GDM1 (cell line): ENCODE results near the gene GORASP1.
"Not testable (repeated sequence)": the region's sequence is repeated elsewhere in the genome, so short reads cannot be mapped to it uniquely, and the experiment has no call there.

Source experiments
- DNase-seq: peaks from one replicate; lab custom pipeline; 2025; lab: John Stamatoyannopoulos, UW

Gene GORASP1

DNA sequence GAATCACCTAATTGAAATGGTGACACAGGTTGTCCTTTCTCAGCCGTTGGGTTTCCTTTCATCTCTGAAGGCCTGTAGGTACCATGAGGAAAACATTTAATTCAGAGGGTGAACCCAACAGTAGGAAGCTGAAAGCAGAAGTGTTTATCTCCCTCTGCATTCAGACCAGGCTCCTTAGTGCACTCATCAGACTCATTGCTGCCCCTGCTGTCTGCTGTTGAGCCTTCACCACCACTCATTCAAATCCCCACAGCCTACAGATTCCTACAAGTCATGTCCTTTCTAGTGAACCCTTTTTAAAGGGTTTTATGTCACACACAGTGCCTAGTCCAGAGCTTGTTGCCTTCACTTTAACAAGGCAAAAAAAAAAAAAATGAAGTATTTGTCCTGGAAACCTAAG lies 42.2 kb downstream of the GORASP1 start:
- DNase-seq = peak; percentile 55

DNA sequence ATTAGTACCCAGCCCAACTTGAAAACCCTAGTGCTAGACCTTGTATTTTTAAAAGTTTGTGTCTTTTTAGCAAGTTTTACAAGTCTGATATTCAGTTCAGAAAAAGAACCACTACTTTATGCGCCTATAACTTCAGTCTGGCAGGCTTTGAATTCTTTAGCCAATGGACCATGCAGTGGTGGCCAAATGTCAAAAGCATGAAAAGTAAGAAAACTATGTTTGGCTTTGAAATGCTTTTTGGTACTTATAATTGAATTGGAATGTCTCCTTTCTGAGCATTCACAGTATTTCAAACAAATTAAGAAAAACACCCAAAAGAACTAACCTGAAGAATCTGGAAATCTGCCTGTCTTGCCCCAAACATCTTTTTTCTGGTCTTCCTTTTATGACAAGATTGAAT lies 42.8 kb downstream of the GORASP1 start:
- DNase-seq = no peak

GRCh38 chr3:39063143-39063542 lies 44.3 kb downstream of the GORASP1 start:
- DNase-seq = no peak

DNA sequence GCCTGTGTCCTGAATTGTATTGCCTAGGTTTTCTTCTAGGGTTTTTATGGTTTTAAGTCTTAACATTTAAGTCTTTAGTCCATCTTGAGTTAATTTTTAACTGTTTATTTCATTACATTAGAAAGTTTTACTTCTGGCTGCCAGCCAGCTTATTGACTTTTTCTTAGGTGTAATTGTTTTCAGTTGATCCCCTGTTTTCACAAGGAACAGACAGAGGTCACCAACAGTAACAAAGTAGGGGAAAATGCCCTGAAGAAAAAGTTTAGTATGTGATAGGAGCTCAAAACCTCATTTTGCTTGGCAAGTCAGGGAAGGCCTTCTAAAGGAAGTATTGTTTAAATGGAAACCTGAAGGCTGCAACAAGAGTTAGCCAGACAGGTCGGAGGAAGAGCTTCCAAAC lies 45.2 kb downstream of the GORASP1 start:
- no peak for DNase-seq

- DNase-seq = not testable (repeated sequence)
Measured at GRCh38 chr3:39061228-39061627, 46.2 kb downstream of the GORASP1 start.

DNA sequence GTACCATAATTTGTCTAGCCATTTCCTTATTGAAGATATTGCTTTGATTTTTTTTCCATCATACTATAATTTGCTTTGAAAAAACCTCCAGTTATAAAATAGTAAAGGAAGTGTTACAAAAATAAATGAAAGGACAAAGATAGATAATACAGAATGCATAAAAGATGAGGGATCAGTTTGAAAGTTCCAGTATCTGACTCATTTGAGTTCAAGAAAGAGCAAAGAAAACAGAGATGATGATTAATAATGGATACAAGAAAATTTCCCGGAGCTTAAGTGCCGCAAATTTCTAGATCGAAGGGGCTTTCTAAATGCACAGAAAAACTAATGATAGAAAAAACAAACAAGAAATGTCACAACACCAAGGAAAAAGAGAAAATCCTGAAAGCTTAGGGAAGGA lies 51.3 kb downstream of the GORASP1 start:
- DNase-seq = no peak

GRCh38 chr3:39053696-39054095 lies 53.7 kb downstream of the GORASP1 start:
- DNase-seq = no peak

GRCh38 chr3:39052583-39052982 lies 54.8 kb downstream of the GORASP1 start:
- no peak for DNase-seq

GRCh38 chr3:39051649-39052561 lies 55.5 kb downstream of the GORASP1 start, which contains the start of the genes SCN11A and WDR48:
Gene SCN11A (minus strand): TSS chr3:39051944. CDS start chr3:38950362, 101,582 bp downstream.
Gene WDR48 (plus strand): TSS chr3:39052016. CDS start chr3:39052026, 10 bp downstream.
- DNase-seq = peak; percentile 85

DNA sequence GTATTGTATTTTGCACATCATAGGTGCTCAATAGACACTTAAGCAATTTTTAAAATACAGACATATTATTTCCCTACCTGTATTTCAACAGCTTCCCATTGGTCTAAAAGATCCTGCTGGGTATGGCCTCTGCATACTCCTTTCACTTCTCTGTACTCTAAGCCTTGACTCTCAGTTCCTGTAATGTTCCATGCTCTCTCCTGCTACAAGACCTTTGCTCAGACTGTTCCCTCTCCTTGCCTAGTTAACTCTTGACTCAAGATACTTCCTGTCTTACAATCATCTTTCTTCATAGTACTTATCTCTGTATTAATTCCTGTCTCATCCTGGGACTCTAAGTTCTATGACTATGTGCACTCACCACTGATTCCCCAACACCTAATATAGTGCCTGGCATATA lies 57.4 kb downstream of the GORASP1 start:
- DNase-seq = no peak
